Measurements from ENCODE around the gene AZGP1.
"Not testable (repeated sequence)": the region's sequence is repeated elsewhere in the genome, so short reads cannot be mapped to it uniquely, and the experiment has no call there.

AZGP1 gene

GRCh38 chr7:99996755-99997544, 21.1 kb upstream of the AZGP1 start:
- no peak for FAIRE-seq

- FAIRE-seq: no peak
Measured at GRCh38 chr7:99994819-99995218, 19.0 kb upstream of the AZGP1 start.

- no peak for FAIRE-seq
Measured at GRCh38 chr7:99992330-99993038, 16.7 kb upstream of the AZGP1 start.

DNA sequence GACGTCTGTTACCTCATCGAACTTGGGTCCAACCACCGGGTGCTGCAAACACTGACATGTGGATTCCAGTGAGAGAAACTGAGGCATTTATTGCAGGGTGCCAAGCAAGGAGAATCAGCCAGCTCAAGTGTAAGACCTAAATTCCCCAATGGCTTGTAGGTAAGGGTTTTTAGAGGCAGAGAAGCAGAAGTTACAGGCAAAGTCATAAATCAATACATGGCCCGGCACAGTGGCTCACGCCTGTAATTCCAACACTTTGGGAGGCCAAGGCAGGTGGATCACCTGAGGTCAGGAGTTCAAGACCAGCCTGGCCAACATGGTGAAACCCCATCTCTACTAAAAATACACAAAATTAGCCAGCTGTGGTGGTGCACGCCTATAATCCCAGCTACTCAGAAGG, 15.7 kb upstream of the AZGP1 start:
- not testable (repeated sequence) for FAIRE-seq

- FAIRE-seq: no peak
Measured at GRCh38 chr7:99990460-99990852, 14.6 kb upstream of the AZGP1 start.

- FAIRE-seq: no peak
Measured at GRCh38 chr7:99987846-99988245, 12.0 kb upstream of the AZGP1 start.

DNA sequence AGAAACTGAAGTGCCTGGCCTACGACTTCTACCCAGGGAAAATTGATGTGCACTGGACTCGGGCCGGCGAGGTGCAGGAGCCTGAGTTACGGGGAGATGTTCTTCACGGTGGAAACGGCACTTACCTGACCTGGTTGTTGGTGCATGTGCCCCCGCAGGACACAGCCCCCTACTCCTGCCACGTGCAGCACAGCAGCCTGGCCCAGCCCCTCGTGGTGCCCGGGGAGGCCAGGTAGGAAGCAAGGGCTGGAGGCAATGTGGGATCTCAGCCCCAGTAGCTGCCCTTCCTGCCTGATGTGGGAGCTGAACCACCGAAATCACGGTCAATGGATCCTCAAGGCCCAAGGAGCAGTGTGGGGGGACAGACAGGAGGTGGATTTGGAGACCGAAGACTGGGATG, 11.5 kb upstream of the AZGP1 start:
- not testable (repeated sequence) for FAIRE-seq

GRCh38 chr7:99984593-99984992, 8.8 kb upstream of the AZGP1 start:
- FAIRE-seq: no peak

GRCh38 chr7:99981066-99981465, 5.2 kb upstream of the AZGP1 start:
- FAIRE-seq: not testable (repeated sequence)

DNA sequence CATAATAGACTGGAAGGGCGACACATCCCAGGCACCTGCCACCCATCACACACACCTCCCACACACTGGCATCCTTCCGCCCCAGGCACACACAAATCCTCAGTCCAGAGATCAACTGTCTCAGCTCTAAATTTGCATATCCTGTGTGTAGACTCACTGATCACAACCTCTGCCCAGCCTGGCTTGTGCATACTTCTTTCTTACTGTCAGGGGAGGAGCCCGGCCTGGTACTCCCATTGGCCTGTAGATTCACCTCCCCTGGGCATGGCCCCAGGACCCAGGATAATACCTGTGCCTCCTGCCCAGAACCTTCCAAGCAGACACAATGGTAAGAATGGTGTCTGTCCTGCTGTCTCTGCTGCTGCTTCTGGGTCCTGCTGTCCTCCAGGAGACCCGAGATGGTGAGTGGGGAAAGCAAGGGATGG, 4.6 kb upstream of the AZGP1 start:
- FAIRE-seq: not testable (repeated sequence)

- not testable (repeated sequence) for FAIRE-seq
Measured at GRCh38 chr7:99979814-99980225, 4.0 kb upstream of the AZGP1 start.

DNA sequence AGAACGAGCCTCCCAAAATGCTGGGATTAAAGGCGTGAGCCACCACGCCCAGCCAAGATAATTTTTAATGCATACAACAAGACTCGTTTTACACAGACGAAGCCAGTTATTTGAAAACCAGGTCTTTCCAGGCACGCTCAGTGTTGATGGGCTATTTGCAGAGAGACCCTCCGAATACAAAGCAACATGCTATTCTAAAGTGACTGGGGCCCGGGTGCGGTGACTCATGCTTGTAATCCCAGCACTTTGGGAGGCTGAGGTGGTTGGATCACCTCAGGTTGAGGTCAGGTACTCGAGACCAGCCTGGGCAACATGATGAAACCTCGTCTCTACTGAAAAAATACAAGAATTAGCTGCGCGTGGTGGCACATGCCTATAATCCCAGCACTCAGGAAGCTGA, 795 bp upstream of the AZGP1 start:
- FAIRE-seq: no peak

DNA sequence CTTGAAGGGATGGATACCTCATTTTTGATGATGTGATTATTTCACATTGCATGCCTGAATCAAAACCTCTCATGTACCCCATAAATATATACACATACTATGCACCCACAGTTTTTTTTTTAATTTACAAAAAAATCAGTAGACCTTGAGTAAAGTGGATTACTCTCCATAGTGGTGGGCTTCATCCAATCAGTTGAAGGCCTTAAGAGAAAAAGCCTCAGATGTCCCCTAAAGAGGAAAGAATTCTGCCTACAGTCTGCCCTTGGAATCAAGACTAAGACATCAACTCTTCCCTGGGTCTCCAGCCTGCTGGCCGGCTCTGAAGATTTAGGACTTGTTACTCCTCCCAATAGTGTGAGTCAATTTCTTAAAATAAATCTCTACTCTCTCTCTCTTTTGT, 1.1 kb downstream of the AZGP1 start:
- no peak for FAIRE-seq

GRCh38 chr7:99973817-99974216, 2.0 kb downstream of the AZGP1 start:
- FAIRE-seq: not testable (repeated sequence)

GRCh38 chr7:99971242-99971641, 4.6 kb downstream of the AZGP1 start:
- no peak for FAIRE-seq

- not testable (repeated sequence) for FAIRE-seq
Measured at GRCh38 chr7:99969813-99970212, 6.0 kb downstream of the AZGP1 start.

DNA sequence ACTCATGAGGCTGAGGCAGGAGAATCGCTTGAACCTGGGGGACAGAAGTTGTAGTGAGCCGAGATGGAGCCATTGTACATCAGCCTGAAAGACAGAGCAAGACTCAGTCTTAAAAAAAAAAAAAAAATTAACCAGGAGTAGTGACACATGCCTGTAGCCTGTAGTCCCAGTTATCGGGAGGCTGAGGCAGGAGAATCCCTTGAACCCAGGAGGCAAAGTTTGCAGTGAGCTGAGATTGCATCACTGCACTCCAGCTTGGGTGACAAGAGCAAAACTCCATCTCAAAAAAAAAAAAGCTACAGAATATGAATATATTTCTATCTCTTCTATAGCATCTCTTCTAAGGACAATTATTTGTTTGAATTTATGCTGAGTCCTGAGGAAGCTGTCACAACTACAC, 6.5 kb downstream of the AZGP1 start:
- no peak for FAIRE-seq

- FAIRE-seq: no peak
Measured at GRCh38 chr7:99958564-99959227, 17.1 kb downstream of the AZGP1 start.

DNA sequence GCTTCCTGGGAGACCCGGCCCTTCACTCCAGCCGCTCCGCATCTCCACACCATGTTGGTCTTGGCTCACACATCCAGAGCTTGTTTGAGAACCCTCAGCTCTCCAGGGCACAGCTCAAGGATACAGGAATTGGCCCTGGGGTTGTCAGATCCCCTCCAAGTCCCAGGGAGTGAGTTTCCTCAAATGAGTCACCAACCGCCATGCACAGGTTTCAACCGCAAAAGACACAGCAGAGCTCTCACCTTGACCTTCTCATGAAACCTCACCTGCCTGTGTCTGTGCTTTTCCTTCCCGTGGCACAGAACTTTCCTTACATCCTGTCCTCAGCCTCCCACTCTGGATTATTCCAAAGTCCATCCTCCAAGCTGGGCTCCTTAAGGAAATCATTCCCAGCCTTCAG, 20.6 kb downstream of the AZGP1 start:
- FAIRE-seq: no peak

DNA sequence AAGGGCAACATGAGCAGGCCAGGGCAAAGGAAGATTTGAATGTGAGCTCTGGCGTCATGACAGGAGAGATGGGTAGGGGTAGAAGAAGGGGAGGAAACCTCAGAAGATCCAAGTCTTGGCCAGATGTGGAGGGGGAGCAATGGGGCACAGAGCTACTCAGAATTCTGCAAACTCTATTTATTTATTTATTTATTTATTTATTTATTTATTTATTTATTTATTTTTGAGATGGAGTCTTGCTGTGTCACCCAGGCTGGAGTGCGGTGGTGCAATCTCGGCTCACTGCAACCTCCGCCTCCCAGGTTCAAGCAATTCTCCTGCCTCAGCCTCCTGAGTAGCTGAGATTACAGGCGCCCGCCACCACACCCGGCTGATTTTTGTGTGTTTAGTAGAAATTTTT, 21.2 kb downstream of the AZGP1 start:
- FAIRE-seq: not testable (repeated sequence)

GRCh38 chr7:99953649-99954048, 22.2 kb downstream of the AZGP1 start:
- FAIRE-seq: no peak

DNA sequence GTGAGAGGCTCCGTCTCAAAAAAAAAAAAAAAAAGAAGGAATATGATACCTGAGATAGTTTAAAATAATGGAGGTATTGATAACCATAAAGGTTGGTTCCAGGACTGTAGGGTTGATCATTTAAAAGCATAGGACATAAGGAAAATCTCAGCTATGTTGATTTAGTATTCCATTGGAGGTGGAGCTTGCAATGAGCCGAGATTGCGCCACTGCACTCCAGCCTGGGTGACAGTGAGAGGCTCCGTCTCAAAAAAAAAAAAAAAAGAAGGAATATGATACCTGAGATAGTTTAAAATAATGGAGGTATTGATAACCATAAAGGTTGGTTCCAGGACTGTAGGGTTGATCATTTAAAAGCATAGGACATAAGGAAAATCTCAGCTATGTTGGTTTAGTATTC, 23.2 kb downstream of the AZGP1 start:
- not testable (repeated sequence) for FAIRE-seq

DNA sequence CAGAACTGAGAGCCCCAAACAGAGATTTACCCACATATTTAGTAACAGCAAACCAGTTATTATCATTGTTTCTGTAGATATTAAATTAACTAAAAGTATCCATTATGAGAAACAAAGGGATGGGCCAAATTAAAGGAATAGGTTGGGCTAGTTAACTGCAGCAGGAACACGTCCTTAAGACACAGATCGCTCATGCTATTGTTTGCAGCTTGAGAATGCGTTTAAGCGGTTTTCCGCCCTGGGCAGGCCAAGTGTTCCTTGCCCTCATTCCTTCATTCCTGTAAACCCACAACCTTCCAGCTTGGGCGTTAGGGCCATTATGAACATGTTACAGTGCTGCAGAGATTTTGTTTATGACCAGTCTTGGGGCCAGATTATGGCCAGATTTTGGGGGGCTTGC, 25.0 kb downstream of the AZGP1 start:
- FAIRE-seq: not testable (repeated sequence)

Measured in TTC549 (cell line).